GM19240 (cell line): Measurements from ENCODE around the gene PDE6B.

Experiments used
- DNase-seq: peaks from one replicate; pipeline ENCODE4 v3.0.0; 2011; ENCODE audit warnings: low spot score; ENCODE audit not compliant: insufficient read length

PDE6B gene

DNA sequence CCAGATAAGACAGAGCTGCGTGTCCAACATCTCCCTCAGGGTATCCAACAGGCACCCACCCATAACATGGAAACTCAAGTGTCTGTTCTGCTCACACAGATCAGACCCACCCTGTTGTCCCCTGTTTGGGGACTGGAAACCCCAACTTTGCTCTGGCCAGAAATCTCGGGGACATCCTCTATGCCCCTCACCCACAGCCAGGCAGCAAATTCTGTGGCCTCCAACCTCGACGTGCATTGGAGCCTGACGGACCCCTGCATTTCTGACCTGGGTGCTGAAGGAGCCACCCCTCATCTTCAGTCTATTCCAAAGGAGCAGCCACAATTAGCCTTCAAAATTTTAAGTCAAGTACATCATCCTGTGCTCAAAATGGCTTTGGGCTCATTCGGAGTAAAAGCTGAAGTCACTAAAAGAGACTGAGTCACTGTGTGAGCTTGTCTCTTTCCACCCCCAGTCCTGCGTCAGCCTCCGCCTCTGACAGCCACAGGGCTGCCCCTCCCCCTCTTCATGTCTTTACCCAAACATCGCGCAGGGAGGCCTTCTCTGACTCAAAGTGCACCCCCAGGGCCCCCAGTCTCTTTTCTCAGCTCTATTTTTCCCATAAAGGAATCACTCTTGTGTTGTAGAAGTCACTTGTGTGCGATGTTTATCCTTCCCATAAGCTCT lies 24.4 kb upstream of the PDE6B start:
- no peak for DNase-seq

GRCh38 chr4:601612-602558 lies 23.5 kb upstream of the PDE6B start:
- no peak for DNase-seq

DNA sequence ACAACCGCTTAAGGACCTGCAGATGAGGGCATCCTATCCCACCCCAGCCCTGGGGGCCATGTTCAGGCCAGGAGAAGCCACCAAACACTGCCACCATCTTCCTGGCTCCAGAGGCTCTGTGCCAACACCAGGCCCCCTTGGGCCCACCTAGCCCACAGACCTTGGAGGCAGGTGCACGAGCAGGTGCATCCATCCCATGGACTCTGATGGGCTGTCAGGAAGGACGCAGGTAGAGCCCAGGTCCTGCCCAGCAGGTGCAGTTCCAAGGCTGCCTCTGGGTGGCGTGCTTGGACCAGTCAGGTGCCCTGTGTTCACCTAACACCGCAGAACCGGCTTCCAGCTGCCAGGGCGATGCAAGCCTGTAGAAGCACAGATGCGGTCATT lies 22.8 kb upstream of the PDE6B start:
- DNase-seq = no peak

DNA sequence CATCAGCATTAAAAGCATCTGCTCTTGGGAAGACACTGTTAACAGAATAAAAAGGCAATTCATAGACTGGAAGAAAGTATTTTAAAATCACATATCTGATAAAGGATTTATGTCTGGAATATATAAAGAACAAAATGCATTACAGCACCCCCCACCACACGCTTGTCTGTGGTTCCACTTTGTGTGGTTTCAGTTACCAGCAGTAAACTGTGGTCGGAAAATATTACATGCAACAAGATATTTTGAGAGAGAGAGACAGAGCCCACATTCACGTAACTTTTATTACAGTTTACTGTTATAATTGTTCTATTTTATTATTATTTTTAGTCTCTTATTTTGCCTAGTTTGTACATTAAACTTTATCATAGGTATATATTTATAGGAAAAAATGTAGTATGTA lies 21.2 kb upstream of the PDE6B start:
- no peak for DNase-seq

GRCh38 chr4:605702-606425 lies 19.5 kb upstream of the PDE6B start:
- DNase-seq = no peak

DNA sequence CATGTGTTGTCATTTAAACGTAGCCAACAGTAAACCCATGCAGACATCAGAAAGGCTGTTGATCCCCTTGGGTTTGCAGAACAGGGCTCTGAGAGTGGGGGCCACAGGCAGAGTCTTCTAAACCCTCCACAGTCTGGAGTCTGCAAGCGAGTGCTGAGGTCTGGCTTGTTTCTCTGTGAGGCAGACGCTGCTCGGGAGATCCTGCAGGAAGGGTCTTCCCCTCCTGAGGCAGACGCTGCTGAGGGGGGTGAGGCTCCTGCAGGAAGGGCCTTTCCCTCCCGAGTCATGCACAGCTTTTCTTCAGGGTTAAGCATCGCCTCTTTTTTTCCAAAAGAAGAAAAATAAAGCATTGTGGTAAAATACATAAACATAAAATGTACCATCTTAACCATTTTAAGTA lies 17.1 kb upstream of the PDE6B start:
- DNase-seq = no peak

DNA sequence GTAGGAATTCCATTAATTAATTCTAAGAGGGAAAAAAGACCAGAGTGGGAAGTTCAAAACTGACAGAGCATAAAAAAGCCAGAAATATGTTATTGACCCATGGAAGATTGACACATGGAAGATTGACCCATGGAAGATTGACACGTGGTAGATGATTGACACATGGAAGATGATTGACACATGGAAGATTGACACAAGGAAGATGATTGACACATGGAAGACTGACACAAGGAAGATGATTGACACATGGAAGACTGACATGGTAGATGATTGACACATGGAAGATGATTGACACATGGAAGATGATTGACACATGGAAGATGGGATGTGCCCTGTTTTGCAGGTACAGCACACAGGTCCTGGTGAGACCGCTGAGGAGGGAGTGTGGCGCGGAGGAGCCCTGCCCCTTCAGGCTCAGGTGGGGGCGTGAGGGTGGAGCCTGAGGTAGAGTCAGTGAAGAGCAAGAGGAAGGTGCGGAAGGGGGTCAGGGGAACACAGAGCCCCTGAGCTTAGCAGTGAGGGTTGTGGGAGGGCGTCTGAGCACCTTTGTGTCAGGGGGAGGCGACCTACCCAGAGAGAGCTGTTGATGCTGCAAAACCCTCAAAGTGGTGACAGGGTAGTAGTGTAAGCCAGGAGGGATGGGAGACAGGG lies 15.8 kb upstream of the PDE6B start:
- DNase-seq = no peak

DNA sequence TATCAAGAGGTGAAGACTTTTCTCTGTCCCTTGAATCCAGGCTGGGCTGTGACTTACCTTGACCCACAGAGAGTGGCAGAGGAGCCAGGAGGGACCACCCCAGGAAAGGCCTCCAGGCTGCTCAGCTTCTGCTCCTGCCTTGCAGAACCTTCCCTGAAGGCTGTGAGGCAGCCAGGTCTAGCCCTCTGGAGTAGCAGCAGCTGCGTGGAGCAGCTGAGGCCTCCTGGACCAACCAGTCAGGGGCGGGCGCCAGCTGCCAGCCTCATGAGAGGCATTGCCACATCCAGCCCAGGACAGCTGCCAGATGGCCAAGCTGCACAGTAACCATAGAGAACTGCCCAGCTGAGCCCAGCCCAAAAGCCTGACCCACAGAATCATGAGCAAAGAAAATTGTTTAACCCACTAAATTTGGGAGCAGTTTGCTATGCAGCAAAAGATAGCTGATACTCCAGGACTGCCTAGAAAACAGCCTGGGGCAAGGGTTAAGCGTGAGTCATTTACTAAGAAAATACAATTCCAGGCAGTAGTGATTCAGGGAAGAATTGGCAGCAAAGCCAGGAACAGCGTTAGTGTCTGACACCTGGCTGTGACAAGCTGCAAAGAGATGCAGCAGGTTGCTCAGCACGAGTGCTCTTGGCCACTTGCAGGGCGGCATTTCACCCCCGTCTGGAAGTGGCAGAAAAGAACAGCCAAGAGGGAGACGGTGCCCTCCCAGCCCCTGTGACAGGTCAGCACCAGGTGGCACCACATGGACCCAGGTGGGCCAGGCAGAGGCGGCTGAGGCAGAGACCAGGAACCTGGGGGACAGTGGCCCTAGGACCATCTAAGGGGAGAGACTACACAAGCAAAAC lies 14.7 kb upstream of the PDE6B start:
- DNase-seq = no peak

- DNase-seq = no peak
These were observed 13.2 kb upstream of the PDE6B start for GRCh38 chr4:612052-612748.

DNA sequence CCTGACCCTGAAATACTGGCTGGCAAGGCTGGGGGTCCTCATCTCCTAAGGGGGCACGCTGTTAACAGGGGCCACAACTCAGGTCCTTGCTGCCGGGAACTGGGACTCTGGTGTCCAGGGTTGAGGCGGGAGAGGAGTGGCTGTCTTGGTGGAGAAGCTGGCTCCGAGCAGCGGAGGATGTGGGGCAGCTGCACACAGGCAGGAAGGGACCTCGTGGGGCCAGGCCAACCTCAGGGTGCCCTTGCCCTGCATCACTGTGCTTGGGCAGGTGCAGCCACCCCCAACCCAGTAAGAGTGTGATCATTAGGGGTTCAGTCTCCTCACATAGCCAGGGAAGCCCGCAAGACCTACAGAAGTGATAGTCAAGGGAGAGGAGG lies 12.6 kb upstream of the PDE6B start:
- DNase-seq = no peak

GRCh38 chr4:613126-613525 lies 12.2 kb upstream of the PDE6B start:
- no peak for DNase-seq

GRCh38 chr4:616091-616490 lies 9.3 kb upstream of the PDE6B start:
- DNase-seq = no peak

GRCh38 chr4:616911-617643 lies 8.3 kb upstream of the PDE6B start:
- DNase-seq = no peak

- DNase-seq = no peak
These were observed 7.4 kb upstream of the PDE6B start for GRCh38 chr4:617644-618641.

- no peak for DNase-seq
These were observed 5.2 kb upstream of the PDE6B start for GRCh38 chr4:620201-620600.

DNA sequence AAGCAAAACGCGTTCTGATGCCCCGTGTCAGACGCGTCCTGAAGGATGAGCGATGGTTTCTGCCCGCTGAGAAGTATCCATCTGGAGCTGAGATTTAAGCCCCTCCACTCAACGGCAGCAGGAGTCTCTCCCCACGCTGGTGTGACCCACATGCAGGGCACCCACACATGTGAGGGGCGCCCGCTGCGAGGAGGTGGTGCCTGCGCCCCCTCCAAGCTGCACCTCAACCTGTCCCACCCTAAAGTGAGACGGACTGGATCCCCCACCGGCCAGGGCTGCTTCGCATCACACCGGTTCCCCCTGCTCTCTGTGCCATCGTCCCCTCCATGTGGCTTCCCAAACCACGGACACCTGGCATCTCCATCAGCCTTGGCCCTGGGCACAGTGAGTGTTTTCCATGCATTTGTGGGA lies 4.5 kb upstream of the PDE6B start:
- no peak for DNase-seq

DNA sequence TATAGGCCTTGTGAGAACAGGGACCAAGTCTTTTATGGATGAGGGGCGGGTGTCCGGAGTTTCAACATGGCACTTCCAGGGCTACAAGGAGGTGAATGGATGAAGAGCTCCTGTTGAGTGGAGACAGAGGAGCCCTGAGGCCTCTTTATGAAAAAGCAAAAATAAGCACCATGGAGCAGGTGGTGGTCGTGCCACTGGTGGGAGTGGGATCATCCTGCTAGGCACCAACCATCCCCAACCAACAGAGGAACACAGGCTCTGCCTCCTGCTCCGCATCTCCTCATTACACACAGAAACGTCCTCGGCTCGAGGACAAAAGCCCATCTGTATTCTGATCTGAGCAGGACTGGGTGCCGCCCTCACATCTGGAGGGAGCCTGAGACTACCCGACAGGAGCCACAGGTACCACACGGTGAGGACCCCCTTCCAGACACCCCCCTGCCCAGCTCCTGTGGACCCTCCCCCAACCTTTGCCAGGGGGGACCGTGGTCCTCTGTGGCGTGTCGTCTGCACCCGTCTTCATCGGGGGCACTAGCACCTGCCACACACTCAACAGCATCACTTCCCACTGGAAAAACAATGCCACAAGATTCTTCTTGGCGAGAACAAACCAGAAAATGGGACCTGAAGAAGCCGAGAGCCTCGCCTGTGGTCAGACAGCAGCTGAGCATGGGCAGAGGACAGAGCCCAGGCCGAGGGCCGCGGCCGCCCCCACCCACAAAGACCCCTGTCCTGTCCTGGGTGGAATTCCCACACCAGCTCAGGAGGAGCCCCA lies 3.9 kb upstream of the PDE6B start:
- no peak for DNase-seq
